NB4 (cell line): ENCODE data around the gene CBX2.
"Not testable (repeated sequence)": the region's sequence is repeated elsewhere in the genome, so short reads cannot be mapped to it uniquely, and the experiment has no call there.

Experiments used
- DNase-seq: peaks from one replicate; pipeline ENCODE4 v3.0.0; 2010; ENCODE audit warnings: low read depth
- H3K4me3 ChIP-seq: one replicate; pipeline ENCODE4 v1.5.1; 2011; ENCODE audit warnings: mild to moderate bottlenecking, low read depth, low read length, moderate library complexity
- MAX ChIP-seq: IDR thresholded peaks from 2 replicates; pipeline ENCODE4 v1.6.1; 2011; ENCODE audit warnings: low read depth, low read length
- MYC ChIP-seq: IDR thresholded peaks from 2 replicates; pipeline ENCODE4 v1.6.1; 2011; ENCODE audit warnings: low read depth, low read length
- POLR2A ChIP-seq: IDR thresholded peaks from 2 replicates; pipeline ENCODE4 v1.6.1; 2011; ENCODE audit warnings: mild to moderate bottlenecking; ENCODE audit not compliant: insufficient read length; ENCODE audit errors: extremely low read depth
- TF ChIP-seq, protein P1 (sequence below): IDR thresholded peaks from one replicate; pipeline ENCODE4 v1.5.1; 2012; ENCODE audit warnings: low read depth, low read length

Gene CBX2

DNA sequence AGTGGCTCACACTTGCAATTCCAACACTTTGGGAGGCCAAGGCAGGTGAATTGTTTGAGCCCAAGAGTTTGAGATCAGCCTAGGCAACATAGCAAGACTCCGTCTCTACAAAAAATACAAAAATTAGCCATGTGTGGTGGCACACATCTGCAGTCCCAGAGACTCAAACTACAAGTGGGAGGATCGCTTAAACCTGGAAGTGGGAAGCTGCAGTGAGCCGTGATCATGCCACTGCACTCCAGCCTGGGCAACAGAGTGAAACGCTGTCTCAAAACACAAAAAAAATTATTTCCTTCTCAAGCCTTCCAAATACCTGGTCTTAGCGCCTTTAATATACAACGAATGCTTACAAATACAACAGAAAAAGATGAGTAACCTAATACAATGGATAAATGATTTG is 19.7 kb upstream of the CBX2 start:
- no peak for TF ChIP-seq MAX
- DNase-seq = no peak
- H3K4me3 ChIP-seq = no peak overlapping the region

- H3K4me3 ChIP-seq = no peak overlapping the region
- no peak for TF ChIP-seq MYC
- TF ChIP-seq, protein P1, sequence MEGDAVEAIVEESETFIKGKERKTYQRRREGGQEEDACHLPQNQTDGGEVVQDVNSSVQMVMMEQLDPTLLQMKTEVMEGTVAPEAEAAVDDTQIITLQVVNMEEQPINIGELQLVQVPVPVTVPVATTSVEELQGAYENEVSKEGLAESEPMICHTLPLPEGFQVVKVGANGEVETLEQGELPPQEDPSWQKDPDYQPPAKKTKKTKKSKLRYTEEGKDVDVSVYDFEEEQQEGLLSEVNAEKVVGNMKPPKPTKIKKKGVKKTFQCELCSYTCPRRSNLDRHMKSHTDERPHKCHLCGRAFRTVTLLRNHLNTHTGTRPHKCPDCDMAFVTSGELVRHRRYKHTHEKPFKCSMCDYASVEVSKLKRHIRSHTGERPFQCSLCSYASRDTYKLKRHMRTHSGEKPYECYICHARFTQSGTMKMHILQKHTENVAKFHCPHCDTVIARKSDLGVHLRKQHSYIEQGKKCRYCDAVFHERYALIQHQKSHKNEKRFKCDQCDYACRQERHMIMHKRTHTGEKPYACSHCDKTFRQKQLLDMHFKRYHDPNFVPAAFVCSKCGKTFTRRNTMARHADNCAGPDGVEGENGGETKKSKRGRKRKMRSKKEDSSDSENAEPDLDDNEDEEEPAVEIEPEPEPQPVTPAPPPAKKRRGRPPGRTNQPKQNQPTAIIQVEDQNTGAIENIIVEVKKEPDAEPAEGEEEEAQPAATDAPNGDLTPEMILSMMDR = no peak
- no peak for TF ChIP-seq POLR2A
- no peak for TF ChIP-seq MAX
- DNase-seq = no peak
These were observed 17.6 kb upstream of the CBX2 start for GRCh38 chr17:79760197-79760906.

GRCh38 chr17:79761894-79762589 is 15.9 kb upstream of the CBX2 start:
- DNase-seq = no peak
- TF ChIP-seq, protein P1 = no peak
- TF ChIP-seq MYC = no peak
- no peak for TF ChIP-seq MAX
- TF ChIP-seq POLR2A = no peak
- no peak overlapping the region for H3K4me3 ChIP-seq

GRCh38 chr17:79765708-79766107 is 12.2 kb upstream of the CBX2 start:
- DNase-seq = no peak
- H3K4me3 ChIP-seq = no peak overlapping the region
- TF ChIP-seq, protein P1 = no peak
- TF ChIP-seq MAX (no peak), MYC (no peak), POLR2A (no peak)

DNA sequence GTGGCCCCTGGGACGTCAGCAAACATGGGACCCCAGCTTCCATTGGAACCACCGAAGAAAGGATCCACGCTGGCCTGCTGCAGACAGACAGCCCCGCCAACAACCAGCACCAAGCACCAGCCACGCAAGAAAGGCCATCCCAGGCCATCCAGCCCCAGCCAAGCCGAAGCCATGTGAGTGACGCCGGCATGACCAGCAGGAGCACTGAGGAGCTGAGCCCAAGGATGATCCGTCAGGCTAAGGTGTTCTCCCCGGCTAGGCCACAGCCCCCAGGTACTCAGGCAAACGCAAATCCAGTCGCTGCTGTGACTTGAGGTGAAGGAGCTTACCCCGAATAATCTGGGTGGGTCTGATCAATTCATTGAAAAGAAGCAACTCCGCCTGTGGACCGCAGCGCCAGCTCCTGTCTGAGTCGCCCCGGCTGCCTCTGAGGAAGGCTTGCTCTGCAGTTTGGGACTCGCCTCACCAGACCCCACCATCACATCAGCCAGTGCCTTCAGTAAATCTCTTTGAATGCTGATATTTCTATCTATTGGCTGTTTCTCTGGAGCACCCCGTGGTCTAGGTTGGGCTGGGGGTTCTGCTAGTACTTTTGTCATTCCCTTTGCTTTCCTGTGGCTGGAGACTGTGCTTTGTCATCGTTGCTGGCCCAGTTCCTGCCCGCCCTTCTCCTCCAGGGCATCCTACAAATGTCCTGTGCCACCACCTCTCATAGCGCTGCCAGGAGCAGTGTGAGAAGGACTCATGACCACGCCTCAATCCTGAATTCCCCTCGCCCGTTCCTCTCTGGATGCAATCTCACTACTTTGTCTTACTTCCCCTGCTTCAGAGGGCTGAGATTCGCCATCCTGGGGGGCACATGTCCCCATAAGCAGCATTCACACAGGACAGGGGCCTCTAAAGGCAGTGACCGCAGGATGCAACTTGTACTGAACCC is 8.1 kb upstream of the CBX2 start:
- H3K4me3 ChIP-seq = no peak overlapping the region
- no peak for DNase-seq
- TF ChIP-seq, protein P1 = no peak
- TF ChIP-seq MYC (no peak), MAX (no peak), POLR2A (no peak)

DNA sequence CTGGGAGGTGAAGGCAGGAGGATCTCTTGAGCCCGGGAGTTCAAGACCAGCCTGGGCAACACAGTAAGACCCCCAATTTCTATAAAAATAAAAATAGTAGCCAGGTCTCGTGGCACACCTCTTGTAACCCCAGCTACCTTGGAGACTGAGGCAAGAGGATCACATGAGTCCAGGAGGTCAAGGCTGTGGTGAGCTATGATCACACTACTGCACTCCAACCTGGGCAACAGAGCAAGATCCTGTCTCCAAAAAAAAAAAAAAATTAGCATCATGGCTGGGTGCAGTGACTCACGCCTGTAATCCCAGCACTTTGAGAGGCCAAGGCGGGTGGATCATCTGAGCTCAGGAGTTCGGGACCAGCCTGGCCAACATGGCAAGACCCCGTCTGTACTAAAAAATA is 6.7 kb upstream of the CBX2 start:
- no peak overlapping the region for H3K4me3 ChIP-seq
- no peak for DNase-seq
- TF ChIP-seq MYC = no peak
- TF ChIP-seq POLR2A = no peak
- TF ChIP-seq MAX = no peak
- TF ChIP-seq, protein P1 = no peak

DNA sequence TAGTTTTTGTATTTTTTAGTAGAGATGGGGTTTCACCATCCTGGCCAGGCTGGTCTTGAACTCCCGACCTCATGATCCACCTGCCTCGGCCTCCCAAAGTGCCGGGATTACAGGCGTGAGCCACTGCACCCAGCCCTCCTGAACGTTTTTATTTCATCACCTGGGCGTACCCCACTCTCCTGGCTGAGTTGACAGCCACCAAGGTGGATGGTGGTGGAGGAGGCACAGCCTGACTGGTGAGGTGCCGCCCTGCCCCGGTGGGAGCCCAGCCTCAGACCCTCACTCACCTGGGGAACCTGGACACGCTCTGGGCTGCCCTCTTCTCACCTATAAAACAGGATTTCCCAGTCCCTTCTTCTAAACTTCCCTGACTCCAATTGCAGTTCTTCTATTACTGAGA is 5.2 kb upstream of the CBX2 start:
- DNase-seq, H3K4me3 ChIP-seq: not testable (repeated sequence)
